Astrocyte (in vitro differentiated cells and primary cell): ENCODE data around the gene OCA2. TPM values are rescaled to one million over a fixed set of nuclear protein-coding genes. Genes with fewer than 3 reads are reported as not detected.

Experiments
- DNase-seq: peaks from one replicate; pipeline ENCODE4 v3.0.0-alpha.2; 2010; ENCODE audit warnings: low read depth
- FAIRE-seq: peaks from 2 replicates; lab custom pipeline; 2011; peaks lifted over from hg19 to GRCh38; lab: Jason Lieb, UNC
- H2AFZ ChIP-seq: 2 replicates; pipeline ENCODE4 v1.6.0; 2012; ENCODE audit warnings: low read depth, low read length, inconsistent platforms
- H3K27ac ChIP-seq: 2 replicates; pipeline ENCODE4 v1.5.1; 2011; ENCODE audit warnings: low read depth, low read length, inconsistent platforms
- H3K27me3 ChIP-seq: 2 replicates; pipeline ENCODE4 v1.6.0; 2011; ENCODE audit warnings: low read length, inconsistent platforms; ENCODE audit not compliant: insufficient read depth
- H3K36me3 ChIP-seq: 2 replicates; pipeline ENCODE4 v1.5.1; 2011; ENCODE audit warnings: low read length, inconsistent platforms; ENCODE audit not compliant: insufficient read depth
- H3K4me1 ChIP-seq: 2 replicates; pipeline ENCODE4 v1.5.1; 2011; ENCODE audit warnings: low read length, inconsistent platforms; ENCODE audit not compliant: insufficient read depth
- H3K4me2 ChIP-seq: 2 replicates; pipeline ENCODE4 v1.6.0; 2012; ENCODE audit warnings: low read length, inconsistent platforms
- H3K4me3 ChIP-seq: 2 replicates; pipeline ENCODE4 v1.5.1; 2011; ENCODE audit warnings: low read depth, mild to moderate bottlenecking, low read length, inconsistent platforms; ENCODE audit not compliant: insufficient read depth
- H3K79me2 ChIP-seq: 2 replicates; pipeline ENCODE4 v1.6.0; 2012; ENCODE audit warnings: mild to moderate bottlenecking, low read length, inconsistent platforms; ENCODE audit not compliant: insufficient read depth
- H3K9ac ChIP-seq: 2 replicates; pipeline ENCODE4 v1.6.0; 2012; ENCODE audit warnings: mild to moderate bottlenecking, low read length, inconsistent platforms
- H3K9me3 ChIP-seq: 2 replicates; pipeline ENCODE4 v1.5.1; 2012; ENCODE audit warnings: low read depth, mild to moderate bottlenecking, low read length, inconsistent platforms; ENCODE audit not compliant: insufficient read depth
- H4K20me1 ChIP-seq: 2 replicates; pipeline ENCODE4 v1.6.0; 2012; ENCODE audit warnings: low read length, inconsistent platforms; ENCODE audit not compliant: insufficient read depth
- H3K27ac Mint-ChIP-seq: one replicate; pipeline ENCODE4 v1.8.0; 2021; ENCODE audit warnings: mild to moderate bottlenecking, mixed read lengths; ENCODE audit not compliant: unreplicated experiment
- H3K27me3 Mint-ChIP-seq: one replicate; pipeline ENCODE4 v1.8.0; 2021; ENCODE audit warnings: low read depth, mixed read lengths; ENCODE audit not compliant: unreplicated experiment
- H3K36me3 Mint-ChIP-seq: one replicate; pipeline ENCODE4 v1.8.0; 2021; ENCODE audit warnings: low read depth, mixed read lengths; ENCODE audit not compliant: unreplicated experiment
- H3K4me1 Mint-ChIP-seq: one replicate; pipeline ENCODE4 v1.8.0; 2021; ENCODE audit warnings: low read depth, mixed read lengths; ENCODE audit not compliant: unreplicated experiment
- H3K4me3 Mint-ChIP-seq: one replicate; pipeline ENCODE4 v1.8.0; 2021; ENCODE audit warnings: mild to moderate bottlenecking, moderate library complexity, mixed read lengths; ENCODE audit not compliant: unreplicated experiment
- H3K9me3 Mint-ChIP-seq: one replicate; pipeline ENCODE4 v1.8.0; 2021; ENCODE audit warnings: mild to moderate bottlenecking, mixed read lengths; ENCODE audit not compliant: unreplicated experiment
- CTCF ChIP-seq: IDR thresholded peaks from 2 replicates; pipeline ENCODE4 v1.5.1; 2011; ENCODE audit warnings: low read depth, mild to moderate bottlenecking, inconsistent platforms, low read length, moderate library complexity; ENCODE audit not compliant: insufficient read depth
- EZH2 ChIP-seq: IDR thresholded peaks from 2 replicates; pipeline ENCODE4 v1.6.1; 2012; ENCODE audit warnings: mild to moderate bottlenecking, low read length, inconsistent platforms; ENCODE audit not compliant: insufficient read depth
- total RNA-seq: library from RNA; stranded (reverse); gene quantifications from 2 replicates; pipeline ENCODE4 v1.2.1, GENCODE V29; 2021

OCA2 gene
- total RNA-seq, 1 donor from 2014 or later = 2.9 TPM

GRCh38 chr15:28101201-28101600 lies 2.1 kb upstream of the OCA2 start:
- no peak for DNase-seq
- no peak overlapping the region for H3K4me2 ChIP-seq
- no peaks in the 10 kb centered on the region for H3K79me2 ChIP-seq
- H3K36me3 ChIP-seq = no peaks in the 10 kb centered on the region
- no peak overlapping the region for H2AFZ ChIP-seq
- no peaks in the 10 kb centered on the region for H3K9me3 ChIP-seq
- peaks cover 39% of the 10 kb centered on the region for H3K27me3 Mint-ChIP-seq
- no peak overlapping the region for H3K4me3 Mint-ChIP-seq
- peaks cover 13% of the 10 kb centered on the region for H3K4me1 Mint-ChIP-seq
- H3K27me3 ChIP-seq = peaks cover 20% of the 10 kb centered on the region
- peaks cover 12% of the 10 kb centered on the region for H4K20me1 ChIP-seq
- H3K27ac Mint-ChIP-seq = no peak overlapping the region
- no peak overlapping the region for H3K4me3 ChIP-seq
- peaks cover 15% of the 10 kb centered on the region for H3K4me1 ChIP-seq
- no peak for FAIRE-seq
- H3K9ac ChIP-seq = no peak overlapping the region
- H3K27ac ChIP-seq = no peak overlapping the region
- H3K9me3 Mint-ChIP-seq = no peaks in the 10 kb centered on the region
- TF ChIP-seq CTCF (no peak), EZH2 (no peak)
- H3K36me3 Mint-ChIP-seq = no peaks in the 10 kb centered on the region

GRCh38 chr15:28100516-28101195 lies 1.5 kb upstream of the OCA2 start:
- Histone ChIP-seq H3K4me1 (peaks cover 21% of the 10 kb centered on the region), H3K9me3 (no peaks in the 10 kb centered on the region), H3K27me3 (peaks cover 20% of the 10 kb centered on the region), H2AFZ (no peak overlapping the region), H3K79me2 (no peaks in the 10 kb centered on the region), H3K9ac (no peak overlapping the region), H3K27ac (no peak overlapping the region), H3K36me3 (no peaks in the 10 kb centered on the region), H3K4me3 (no peak overlapping the region), H4K20me1 (peaks cover 12% of the 10 kb centered on the region), H3K4me2 (no peak overlapping the region)
- H3K36me3 Mint-ChIP-seq = no peaks in the 10 kb centered on the region
- H3K27me3 Mint-ChIP-seq = peaks cover 38% of the 10 kb centered on the region
- no peak overlapping the region for H3K27ac Mint-ChIP-seq
- H3K4me3 Mint-ChIP-seq = no peak overlapping the region
- TF ChIP-seq CTCF = no peak
- no peak for TF ChIP-seq EZH2
- FAIRE-seq (no peak), DNase-seq (no peak)
- peaks cover 13% of the 10 kb centered on the region for H3K4me1 Mint-ChIP-seq
- no peaks in the 10 kb centered on the region for H3K9me3 Mint-ChIP-seq

GRCh38 chr15:28099555-28100140 lies 533 bp upstream of the OCA2 start:
- peak; percentile 48 for TF ChIP-seq EZH2
- TF ChIP-seq CTCF = no peak
- H3K27me3 Mint-ChIP-seq = peaks cover 43% of the 10 kb centered on the region
- FAIRE-seq = no peak

More at GRCh38 chr15:28099555-28100140, 533 bp upstream of the OCA2 start:
- H3K79me2 ChIP-seq = no peaks in the 10 kb centered on the region
- H3K27ac Mint-ChIP-seq = no peak overlapping the region
- peaks cover 20% of the 10 kb centered on the region for H3K27me3 ChIP-seq
- no peaks in the 10 kb centered on the region for H3K9me3 ChIP-seq
- peak overlapping the region; percentile 0 for H3K9ac ChIP-seq
- peak overlapping the region; percentile 11 for H2AFZ ChIP-seq
- H3K9me3 Mint-ChIP-seq = no peaks in the 10 kb centered on the region
- peaks cover 13% of the 10 kb centered on the region for H3K4me1 Mint-ChIP-seq
- H3K36me3 ChIP-seq = no peaks in the 10 kb centered on the region
- peak overlapping the region; percentile 70 for H3K4me2 ChIP-seq
- H3K4me3 ChIP-seq = no peak overlapping the region
- DNase-seq = no peak
- no peak overlapping the region for H3K27ac ChIP-seq
- peaks cover 22% of the 10 kb centered on the region for H3K4me1 ChIP-seq
- H3K4me3 Mint-ChIP-seq = peak overlapping the region; percentile 1
- H3K36me3 Mint-ChIP-seq = no peaks in the 10 kb centered on the region
- peaks cover 12% of the 10 kb centered on the region for H4K20me1 ChIP-seq
